ENCODE results near the gene KLHL13. TPM values are rescaled to one million over a fixed set of nuclear protein-coding genes. Genes with fewer than 3 reads are reported as not detected.

KLHL13 gene
- total RNA-seq, 1 experiment from 2014 or later = not detected

- no peaks in the 10 kb centered on the region for H3K9me3 ChIP-seq (ENCODE audit: insufficient read depth, low read depth)
- no peak overlapping the region for H3K4me2 ChIP-seq
- no peaks in the 10 kb centered on the region for H3K9me2 ChIP-seq (ENCODE audit: insufficient read depth)
- POLR2A ChIA-PET (ENCODE audit: unreplicated experiment) = no interaction called here
- H2AFZ ChIP-seq = no peak overlapping the region
- DNase-seq = no peak
- BruUV-seq (replicated peaks) = no TSS peak
- H3K36me3 ChIP-seq (ENCODE audit: low read depth) = no peaks in the 10 kb centered on the region
- TF ChIP-seq CTCF (conservative IDR thresholded peaks at IDR 0.05) (no peak), EZH2 (IDR thresholded peaks at IDR 0.05; ENCODE audit: low read depth) (no peak)
- no peak overlapping the region for H3K27ac ChIP-seq
- no peaks in the 10 kb centered on the region; the same call in 1 of the 2 replicates for H4K20me1 ChIP-seq (ENCODE audit: insufficient read depth)
- no peaks in the 10 kb centered on the region for H3K79me2 ChIP-seq (ENCODE audit: low read depth)
- no peak overlapping the region for H3K4me3 ChIP-seq
- no peaks in the 10 kb centered on the region for H3K27me3 ChIP-seq (ENCODE audit: insufficient read depth, low read depth)
- no peaks in the 10 kb centered on the region for H3F3A ChIP-seq (ENCODE audit: insufficient read depth, low read depth)
- no peaks in the 10 kb centered on the region for H3K4me1 ChIP-seq (replicated peaks; ENCODE audit: insufficient read depth)
- intact Hi-C loops (cut with micrococcal nuclease; ENCODE audit: unreplicated experiment) = no loop called here
- CTCF ChIA-PET = no interaction called here
These were observed 7.5 kb downstream of the KLHL13 start for GRCh38 chrX:118109065-118109464.

DNA sequence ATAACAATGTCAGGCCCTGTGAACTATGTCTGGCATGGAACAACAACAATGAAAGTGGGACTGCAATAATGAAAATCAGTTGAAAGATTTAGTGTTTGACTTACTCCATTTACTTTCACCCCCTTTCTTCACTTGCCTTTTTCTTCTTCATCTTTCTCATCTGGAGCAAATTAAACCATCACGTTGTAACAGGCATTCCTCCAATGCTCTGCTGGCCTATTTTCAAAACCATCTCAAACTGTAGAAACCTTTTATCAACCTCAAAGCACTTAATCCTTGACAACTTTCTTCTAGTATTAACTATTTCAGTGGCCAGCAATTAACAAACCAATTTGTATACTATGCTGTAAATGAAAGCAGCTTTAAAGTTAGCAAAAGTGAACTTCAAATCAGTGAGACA, 8.3 kb downstream of the KLHL13 start:
- H3K4me3 ChIP-seq = no peak overlapping the region
- no peaks in the 10 kb centered on the region for H3K9me2 ChIP-seq (ENCODE audit: insufficient read depth)
- H3K4me2 ChIP-seq = no peak overlapping the region
- no peaks in the 10 kb centered on the region for H3K36me3 ChIP-seq (ENCODE audit: low read depth)
- no peaks in the 10 kb centered on the region for H3K9me3 ChIP-seq (ENCODE audit: insufficient read depth, low read depth)
- no peaks in the 10 kb centered on the region for H3F3A ChIP-seq (ENCODE audit: insufficient read depth, low read depth)
- CTCF ChIA-PET = no interaction called here
- no peak overlapping the region for H2AFZ ChIP-seq
- H3K4me1 ChIP-seq (replicated peaks; ENCODE audit: insufficient read depth) = no peaks in the 10 kb centered on the region
- intact Hi-C loops (cut with micrococcal nuclease; ENCODE audit: unreplicated experiment) = no loop called here
- DNase-seq = no peak
- TF ChIP-seq CTCF (conservative IDR thresholded peaks at IDR 0.05) (no peak), EZH2 (IDR thresholded peaks at IDR 0.05; ENCODE audit: low read depth) (no peak)
- no peaks in the 10 kb centered on the region; the same call in 1 of the 2 replicates for H4K20me1 ChIP-seq (ENCODE audit: insufficient read depth)
- no TSS peak for BruUV-seq (replicated peaks)
- H3K79me2 ChIP-seq (ENCODE audit: low read depth) = no peaks in the 10 kb centered on the region
- no peaks in the 10 kb centered on the region for H3K27me3 ChIP-seq (ENCODE audit: insufficient read depth, low read depth)
- POLR2A ChIA-PET (ENCODE audit: unreplicated experiment) = no interaction called here
- H3K27ac ChIP-seq = no peak overlapping the region

DNA sequence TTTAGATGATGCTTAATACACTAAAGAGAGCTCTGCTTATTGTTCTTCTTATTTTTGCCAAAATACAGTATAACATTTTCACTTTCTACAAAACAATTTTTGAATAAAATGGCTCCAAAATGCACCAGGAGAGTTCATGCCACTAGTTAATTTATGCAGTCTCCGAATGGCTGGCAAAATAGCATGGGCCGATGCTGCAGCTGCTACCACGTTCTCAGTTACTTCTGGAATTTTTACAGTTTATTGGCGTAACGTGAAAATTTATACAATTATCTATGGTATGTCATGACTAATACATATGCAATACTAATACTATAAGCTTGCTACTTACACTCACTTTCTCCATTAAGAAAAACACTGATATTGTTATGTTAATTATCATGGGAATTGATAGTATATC, 16.5 kb downstream of the KLHL13 start:
- no peak for DNase-seq
- H2AFZ ChIP-seq = no peak overlapping the region; the same call in 1 of the 2 replicates
- no peaks in the 10 kb centered on the region for H3F3A ChIP-seq (ENCODE audit: insufficient read depth, low read depth)
- ChIA-PET CTCF (no interaction called here), POLR2A (ENCODE audit: unreplicated experiment) (no interaction called here)
- TF ChIP-seq EZH2 (IDR thresholded peaks at IDR 0.05; ENCODE audit: low read depth) (no peak), CTCF (conservative IDR thresholded peaks at IDR 0.05) (no peak)
- no peaks in the 10 kb centered on the region for H3K9me2 ChIP-seq (ENCODE audit: insufficient read depth)
- no peak overlapping the region for H3K27ac ChIP-seq
- H4K20me1 ChIP-seq (ENCODE audit: insufficient read depth) = no peaks in the 10 kb centered on the region
- H3K4me1 ChIP-seq (replicated peaks; ENCODE audit: insufficient read depth) = no peaks in the 10 kb centered on the region
- no peak overlapping the region for H3K4me2 ChIP-seq
- no peaks in the 10 kb centered on the region for H3K79me2 ChIP-seq (ENCODE audit: low read depth)
- H3K4me3 ChIP-seq = no peak overlapping the region
- no peaks in the 10 kb centered on the region for H3K9me3 ChIP-seq (ENCODE audit: insufficient read depth, low read depth)
- intact Hi-C loops (cut with micrococcal nuclease; ENCODE audit: unreplicated experiment) = no loop called here
- no TSS peak for BruUV-seq (replicated peaks)
- no peaks in the 10 kb centered on the region for H3K27me3 ChIP-seq (ENCODE audit: insufficient read depth, low read depth)
- H3K36me3 ChIP-seq (ENCODE audit: low read depth) = no peaks in the 10 kb centered on the region
